GM18526 (cell line): ENCODE results near the gene NTF3.

Source experiments
- POLR2A ChIP-seq: IDR thresholded peaks from 3 replicates; pipeline ENCODE4 v1.6.1; 2011; ENCODE audit not compliant: insufficient read length; ENCODE audit errors: extremely low read depth

The NTF3 gene

DNA sequence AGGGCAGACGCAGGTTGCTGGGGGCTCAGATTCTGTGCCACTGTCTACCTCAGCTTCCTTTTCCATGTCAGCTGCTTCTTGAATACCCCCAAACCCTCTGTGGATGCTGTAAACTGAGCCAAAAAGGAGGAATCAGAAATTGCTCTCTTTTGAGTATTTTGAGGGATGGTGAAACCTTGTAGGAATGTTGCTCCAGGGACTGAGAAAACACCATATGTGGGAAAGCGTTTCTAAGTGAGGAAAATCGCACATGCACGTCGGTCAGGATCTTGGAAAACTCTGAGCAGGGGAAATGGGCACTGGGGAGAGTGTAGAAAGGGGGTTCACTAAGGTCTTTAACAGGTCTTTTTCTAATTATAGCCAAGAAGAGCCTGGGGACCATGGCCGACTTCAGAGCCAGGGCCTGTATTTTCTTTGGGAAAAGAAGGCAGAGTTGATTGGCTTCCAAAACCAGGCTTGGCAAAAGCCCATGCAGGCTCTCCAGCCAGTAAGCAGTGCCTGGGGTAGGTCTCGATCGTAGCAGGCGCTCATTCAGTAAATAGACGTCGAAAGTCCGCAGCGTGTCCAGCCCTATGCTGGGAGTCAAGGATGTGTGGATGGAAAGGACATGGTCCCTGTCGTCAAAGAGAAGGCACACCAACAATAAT lies 58.0 kb downstream of the NTF3 start:
- TF ChIP-seq POLR2A: no peak

DNA sequence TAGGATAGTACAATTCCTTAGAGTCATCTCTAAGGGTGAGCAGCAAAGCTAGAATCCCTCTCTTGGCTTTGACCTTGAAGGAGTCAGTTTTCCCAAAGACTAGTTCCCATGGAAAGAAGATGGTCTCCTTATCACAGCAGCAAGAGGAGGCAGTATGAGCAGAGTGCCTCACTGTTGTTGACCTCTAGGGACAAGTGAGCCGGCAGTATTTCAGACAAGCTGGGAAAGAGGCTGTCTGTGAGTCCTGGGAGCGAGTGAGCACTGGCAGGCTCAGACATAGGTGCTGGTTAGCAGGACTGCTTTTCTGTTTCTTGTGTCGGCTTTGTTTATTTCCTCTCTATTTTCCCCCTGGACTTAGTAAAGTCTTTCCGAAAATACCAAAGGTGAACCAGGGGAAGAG lies 60.7 kb downstream of the NTF3 start:
- no peak for TF ChIP-seq POLR2A

DNA sequence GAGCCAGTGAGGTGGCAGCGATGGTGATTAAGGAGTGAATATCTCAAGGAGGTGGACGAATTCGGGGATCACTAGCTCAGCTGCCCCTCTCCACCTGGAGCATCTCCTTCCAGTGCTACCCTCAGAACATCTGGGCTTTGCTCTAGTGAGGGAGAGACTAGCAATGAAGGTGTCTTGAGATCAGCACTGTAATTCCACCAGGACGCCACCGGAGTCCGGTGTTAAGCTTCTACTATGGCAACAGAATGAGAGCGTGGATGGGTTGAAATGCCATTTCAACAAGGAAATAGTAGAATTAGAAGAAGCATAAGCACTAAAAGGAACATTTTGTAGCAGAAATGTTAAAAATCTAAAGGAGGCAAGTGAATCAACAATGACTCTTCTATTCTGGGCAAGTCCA lies 61.1 kb downstream of the NTF3 start:
- TF ChIP-seq POLR2A: no peak

DNA sequence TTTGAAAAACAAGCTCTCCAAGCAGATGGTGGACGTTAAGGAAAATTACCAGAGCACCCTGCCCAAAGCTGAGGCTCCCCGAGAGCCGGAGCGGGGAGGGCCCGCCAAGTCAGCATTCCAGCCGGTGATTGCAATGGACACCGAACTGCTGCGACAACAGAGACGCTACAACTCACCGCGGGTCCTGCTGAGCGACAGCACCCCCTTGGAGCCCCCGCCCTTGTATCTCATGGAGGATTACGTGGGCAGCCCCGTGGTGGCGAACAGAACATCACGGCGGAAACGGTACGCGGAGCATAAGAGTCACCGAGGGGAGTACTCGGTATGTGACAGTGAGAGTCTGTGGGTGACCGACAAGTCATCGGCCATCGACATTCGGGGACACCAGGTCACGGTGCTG lies 62.4 kb downstream of the NTF3 start:
- no peak for TF ChIP-seq POLR2A

DNA sequence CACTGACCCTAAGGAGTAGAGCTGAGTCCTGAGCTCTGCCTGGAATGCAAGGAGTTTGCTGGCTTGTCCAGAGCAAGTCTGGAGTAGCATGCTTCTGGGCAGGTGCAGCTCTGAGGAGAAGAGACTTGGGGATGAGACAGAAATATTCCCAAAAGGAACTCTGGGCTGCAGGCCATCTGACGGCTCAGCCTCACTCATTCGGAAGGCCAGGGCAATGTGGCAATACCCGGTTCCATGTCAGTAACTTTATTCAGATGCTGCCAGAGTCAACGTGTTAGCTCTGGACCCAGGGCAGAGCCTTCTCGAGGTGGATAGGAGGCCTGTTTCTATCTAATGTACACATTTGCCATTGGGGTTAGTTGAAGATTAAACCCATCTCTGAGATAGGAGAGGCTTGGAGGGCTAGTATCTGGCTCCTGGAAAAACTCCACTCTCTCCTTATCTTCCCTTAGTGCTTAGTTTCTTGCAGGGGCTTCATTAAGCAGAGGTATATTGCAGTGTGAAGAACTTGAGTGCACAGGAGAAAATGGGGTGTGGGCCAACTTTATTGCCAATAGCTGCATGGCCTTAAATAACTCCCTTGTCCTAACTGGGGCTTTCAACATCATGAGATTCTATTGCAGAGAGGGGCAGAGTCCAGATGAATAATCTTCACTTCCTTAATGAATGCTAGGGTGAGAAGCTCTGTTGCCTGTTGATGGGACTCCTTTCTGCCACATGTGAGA lies 65.6 kb downstream of the NTF3 start:
- TF ChIP-seq POLR2A: no peak

DNA sequence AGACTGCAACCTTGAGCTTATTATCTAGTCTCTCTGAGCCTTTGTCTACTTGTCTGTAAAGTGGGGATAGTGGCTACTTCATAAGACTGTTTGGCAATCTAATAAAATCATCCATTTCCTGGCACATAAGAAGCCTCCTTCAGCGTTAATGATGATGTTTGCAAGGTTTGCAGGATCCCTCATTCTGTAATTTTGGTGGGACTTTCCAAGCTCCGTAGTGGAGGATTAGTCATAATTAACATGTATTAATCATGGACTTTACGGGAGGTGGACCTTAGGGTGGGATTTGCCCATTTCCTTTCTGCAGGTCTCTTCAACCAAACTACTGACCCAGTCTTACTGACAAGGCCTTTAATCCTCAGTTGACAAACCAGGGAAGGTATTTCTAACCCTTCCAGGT lies 66.2 kb downstream of the NTF3 start:
- TF ChIP-seq POLR2A: no peak

DNA sequence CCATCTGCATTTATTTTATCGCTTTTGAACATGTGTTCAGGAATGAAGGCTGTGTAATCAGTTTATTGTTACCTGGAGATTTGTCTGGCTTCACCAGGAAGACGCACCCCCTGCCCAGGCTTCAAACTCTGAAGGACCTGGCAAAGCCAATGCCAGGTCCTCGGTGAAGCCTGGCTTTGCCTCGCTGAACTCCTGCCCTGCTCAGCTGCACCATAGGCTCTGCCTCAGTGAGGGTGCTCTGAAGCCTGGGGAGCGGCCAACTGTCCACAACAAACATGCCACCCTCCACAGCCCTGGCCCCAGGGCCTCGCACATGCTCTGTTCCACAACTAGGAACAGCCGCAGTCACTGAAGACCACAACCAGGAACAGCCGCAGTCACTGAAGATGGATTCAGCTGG lies 66.9 kb downstream of the NTF3 start:
- TF ChIP-seq POLR2A: no peak

DNA sequence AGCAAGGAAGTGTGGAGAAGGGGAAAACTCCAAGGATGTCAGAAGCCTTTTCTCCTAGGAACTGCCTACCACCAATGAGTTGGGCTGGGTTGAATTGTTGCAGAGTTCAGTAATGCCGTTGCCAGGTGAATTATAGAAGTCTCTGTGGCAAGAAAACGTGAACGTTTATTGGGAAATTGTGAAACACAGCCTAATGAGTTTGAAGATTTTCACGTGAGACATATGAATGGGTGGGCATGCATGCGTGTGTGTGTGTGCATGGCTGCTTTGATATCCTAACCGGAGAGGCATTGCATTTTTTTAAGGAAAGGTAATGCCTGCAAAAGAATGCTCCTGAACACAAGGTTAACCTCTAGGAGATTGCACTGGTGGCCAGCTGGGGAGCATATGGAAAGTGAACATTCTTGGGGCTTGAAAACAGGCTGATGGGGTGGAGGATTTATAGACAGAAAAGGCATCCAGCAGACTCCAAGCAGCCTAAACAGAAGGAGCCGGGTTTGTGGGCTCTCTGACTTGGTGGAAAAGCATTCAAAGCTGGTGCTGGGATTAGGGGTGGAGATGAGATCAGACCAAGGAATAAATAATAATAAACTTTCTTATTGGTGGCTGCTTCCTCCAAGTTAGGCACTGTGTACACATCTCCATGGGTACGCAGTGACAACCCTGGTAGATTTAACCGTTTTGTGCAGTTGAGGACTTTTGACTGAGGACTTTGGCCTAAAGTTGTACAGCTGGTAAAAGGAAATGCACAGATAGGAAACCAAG lies 67.8 kb downstream of the NTF3 start:
- TF ChIP-seq POLR2A: no peak

DNA sequence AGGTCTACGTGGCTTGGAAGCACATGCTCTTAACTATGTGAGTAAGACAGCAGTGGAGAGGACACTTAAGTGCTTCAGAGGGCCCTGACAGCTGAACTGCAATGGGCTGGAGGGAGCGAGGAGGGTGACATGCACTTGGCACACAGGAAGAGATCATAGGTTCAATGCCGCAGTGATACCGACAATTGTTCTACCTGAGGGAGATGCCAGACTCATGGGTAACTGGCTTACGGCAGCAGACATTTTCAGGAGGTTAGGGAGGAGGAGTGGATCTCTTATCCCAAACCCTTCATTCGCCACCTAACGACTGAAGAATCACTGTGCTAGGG lies 68.4 kb downstream of the NTF3 start:
- no peak for TF ChIP-seq POLR2A

DNA sequence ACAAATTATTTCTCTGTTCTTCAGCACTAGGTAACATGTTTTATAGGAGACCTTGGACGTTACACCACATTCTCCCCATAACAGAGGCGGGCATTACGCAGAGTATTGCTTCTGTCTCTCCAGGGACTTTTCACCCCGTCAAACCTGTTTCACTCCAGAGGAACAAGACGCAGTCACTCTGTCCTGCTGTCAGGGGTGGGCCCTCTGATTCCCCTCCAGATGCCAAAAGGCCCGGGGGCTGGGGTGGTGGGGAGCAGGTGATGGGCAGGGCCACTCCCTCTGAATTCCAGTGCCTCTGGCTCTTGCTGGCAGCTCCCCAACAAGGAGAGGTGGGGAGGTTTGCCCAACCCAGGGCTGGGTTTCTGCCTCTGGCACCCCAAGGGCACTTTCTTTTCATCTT lies 71.9 kb downstream of the NTF3 start:
- TF ChIP-seq POLR2A: no peak

DNA sequence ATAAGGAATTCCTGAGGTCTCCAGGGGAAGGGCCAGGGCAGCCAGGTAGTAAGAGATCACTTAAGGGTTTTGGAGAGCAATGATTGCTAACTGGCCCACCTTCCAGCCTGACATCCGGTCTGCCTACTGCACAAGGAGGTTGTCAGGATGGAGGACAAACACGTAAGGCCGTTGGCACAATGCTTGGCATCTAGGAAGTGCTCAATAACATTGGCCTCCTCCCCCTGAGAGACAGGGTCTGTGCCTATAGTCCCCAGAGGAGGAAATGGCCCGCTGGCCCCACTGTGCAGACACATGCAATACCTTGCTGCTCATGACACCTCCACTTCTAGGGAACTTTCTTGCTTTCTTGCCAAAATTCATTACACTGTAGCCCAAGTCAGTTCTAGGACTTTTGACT lies 73.2 kb downstream of the NTF3 start:
- TF ChIP-seq POLR2A: no peak

DNA sequence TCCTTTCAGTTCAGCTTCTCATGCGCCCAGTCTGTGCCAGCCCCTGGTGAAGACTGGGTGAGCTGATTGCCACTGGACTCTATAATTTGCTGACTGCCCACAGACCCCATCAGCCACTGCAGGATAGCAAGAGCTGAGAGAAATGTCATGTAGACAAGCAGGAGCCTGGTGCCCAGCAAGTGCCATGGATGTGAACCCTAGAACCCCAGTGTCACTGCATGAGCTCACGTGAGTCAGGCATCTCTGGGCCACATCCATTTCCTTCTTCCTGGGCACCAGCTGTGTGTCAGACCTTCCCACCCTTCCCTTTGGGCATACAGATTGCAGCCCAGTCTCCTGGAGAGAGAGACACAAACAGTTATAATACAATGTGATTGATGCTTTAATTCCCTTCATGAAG lies 73.8 kb downstream of the NTF3 start:
- TF ChIP-seq POLR2A: no peak

DNA sequence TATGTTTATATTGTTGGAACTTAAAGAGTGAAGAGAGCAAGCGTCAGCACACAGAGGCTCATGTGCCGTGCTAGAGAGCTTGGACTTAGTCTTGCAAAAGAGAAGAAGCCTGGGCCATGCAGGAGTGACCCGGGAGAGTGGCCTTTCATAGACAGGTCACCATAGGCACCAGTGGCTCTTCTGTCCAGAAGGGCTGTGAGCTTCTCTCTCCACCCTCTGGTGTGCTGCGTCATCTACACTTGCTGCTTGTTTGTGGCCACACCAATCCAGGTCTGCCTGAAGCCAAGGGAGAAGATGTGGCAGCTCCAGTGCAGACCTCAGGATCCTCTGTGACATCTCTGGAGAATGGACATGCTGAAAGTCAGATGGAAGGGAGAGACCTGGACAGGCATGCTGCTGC lies 74.4 kb downstream of the NTF3 start:
- no peak for TF ChIP-seq POLR2A

DNA sequence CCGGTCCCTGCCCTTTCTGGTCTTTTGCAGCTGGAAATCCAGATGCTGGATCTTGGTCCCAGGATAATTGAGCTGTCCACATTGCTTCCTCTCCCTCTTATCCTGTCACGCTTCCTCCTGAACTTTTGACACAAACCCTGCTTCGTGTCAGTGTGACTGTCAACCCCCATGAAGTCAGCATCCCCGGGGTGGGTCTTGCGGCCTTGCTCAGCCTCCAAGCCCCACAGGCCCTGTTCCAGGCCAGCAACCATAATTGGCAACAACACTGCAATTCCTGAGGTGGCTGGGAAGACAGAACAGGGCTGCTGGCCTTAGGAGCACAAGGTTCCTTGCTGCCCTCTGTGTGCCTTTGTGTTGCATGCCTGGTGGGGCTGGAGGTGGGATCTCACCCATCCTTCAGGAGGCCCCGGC lies 74.9 kb downstream of the NTF3 start:
- no peak for TF ChIP-seq POLR2A

DNA sequence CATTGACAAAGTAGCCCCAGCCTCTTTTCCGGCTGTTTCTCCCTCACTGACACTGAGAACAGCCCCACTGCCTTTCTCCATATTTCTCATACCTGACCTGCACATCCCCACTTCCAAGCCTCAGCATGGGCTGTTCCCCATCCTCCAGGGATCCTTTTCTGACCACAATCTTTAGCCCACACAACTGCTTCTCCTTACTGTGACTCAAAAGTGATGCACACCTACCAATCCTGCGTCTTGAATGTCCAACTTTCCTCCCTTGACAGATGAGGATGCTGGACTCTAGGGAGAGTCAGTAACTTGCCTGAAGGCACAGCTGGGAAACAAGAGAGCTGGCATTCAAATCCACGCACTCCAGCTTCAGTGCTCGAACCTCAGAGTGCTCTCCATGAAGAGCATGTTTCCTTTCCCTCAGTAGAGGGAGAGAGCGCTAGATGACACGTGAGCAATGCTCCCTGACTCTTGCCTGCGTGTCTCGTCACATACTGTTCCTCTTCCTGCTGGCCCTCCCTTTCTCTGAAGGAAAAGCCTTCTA lies 75.6 kb downstream of the NTF3 start:
- TF ChIP-seq POLR2A: no peak

DNA sequence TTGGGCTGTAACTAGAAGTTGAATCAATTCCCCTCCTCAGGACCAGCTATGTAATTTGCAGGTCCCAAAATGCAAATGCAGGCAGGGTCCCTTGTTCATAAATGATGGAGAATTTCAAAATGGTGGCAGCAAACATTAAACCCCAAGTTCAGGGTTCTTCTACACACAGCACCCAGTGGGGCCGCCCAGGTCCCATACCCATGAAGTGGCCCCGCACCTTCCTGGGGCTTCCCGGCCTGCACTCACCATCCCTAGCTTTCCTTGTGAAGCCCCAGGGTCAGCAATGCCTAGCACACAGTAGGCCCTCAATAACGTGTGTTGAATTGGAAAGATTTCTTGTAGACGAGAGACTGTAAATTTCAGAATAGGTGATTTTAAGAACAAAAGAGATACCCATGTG lies 76.0 kb downstream of the NTF3 start:
- no peak for TF ChIP-seq POLR2A

DNA sequence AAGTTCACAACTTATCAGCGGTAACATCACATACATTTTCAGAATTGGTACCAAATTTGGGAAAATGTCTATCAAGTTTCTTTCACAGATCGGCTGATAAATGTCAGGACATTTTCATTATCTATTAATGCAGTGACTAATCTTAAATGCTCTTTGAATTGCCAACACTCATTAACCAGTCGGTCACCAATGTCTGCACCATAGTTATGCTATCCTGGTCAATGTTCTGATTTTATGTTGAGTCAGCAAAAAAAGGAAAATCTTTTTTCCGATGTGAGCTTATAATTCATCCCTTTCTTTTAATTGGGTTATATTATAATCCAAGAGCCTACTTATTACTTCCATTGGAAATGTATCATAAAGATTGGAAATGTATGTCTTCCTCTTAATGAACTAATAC lies 77.2 kb downstream of the NTF3 start:
- no peak for TF ChIP-seq POLR2A

DNA sequence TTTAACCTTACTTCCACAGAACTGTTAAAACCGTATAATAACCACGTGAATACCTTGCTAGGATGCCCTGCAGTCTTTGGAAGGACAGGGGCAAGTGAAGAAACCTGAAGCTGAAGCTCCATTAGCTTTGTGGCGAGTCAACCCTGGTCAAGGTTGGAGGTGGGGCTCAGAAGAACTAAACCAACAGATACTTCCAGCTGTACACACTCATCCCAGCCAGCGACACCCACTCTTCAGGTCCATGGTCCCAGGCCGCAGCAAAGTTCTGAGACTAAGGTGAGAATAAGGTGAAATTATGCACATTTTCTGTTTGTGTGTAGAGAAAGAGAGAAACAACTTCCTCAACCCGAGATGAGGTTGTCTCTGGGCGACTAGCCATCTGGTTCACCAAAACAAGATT lies 77.6 kb downstream of the NTF3 start:
- TF ChIP-seq POLR2A: no peak
